ENCODE data around the gene EVX2.

DNA sequence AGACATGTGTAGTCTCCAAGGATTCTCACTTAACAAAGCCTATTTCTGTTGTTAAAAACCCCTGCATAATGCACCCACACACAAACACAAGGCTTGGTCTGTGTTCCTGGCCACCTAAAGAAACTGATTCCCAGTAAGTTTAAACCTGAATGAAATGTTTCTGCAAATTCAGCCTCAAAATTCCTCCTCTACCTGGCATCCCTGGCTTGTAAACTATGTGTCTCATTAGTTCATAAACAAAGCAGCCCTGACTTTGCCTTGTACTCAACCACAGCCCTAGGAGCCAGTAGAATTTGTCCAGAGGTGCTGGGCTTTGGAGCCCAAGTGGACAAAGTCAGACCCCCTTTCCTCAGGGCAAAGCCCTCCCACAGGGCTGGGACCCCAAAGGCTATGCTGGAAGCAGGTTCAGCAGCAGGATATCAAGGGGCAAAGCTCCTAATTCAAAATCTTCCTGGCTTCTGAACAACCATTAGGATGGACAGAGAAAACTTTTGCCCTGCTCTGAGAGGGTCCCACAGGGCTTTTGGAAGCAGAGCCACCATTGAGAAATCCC, 6.2 kb upstream of the EVX2 start:
- TF ChIP-seq, protein P1, sequence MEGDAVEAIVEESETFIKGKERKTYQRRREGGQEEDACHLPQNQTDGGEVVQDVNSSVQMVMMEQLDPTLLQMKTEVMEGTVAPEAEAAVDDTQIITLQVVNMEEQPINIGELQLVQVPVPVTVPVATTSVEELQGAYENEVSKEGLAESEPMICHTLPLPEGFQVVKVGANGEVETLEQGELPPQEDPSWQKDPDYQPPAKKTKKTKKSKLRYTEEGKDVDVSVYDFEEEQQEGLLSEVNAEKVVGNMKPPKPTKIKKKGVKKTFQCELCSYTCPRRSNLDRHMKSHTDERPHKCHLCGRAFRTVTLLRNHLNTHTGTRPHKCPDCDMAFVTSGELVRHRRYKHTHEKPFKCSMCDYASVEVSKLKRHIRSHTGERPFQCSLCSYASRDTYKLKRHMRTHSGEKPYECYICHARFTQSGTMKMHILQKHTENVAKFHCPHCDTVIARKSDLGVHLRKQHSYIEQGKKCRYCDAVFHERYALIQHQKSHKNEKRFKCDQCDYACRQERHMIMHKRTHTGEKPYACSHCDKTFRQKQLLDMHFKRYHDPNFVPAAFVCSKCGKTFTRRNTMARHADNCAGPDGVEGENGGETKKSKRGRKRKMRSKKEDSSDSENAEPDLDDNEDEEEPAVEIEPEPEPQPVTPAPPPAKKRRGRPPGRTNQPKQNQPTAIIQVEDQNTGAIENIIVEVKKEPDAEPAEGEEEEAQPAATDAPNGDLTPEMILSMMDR (IDR thresholded peaks at IDR 0.05), result no peak
- TF ChIP-seq POLR2A (IDR thresholded peaks at IDR 0.05), result no peak

Measured in uterus (tissue), 2 donors.